ENCODE measurements around the gene SAMHD1.

DNA sequence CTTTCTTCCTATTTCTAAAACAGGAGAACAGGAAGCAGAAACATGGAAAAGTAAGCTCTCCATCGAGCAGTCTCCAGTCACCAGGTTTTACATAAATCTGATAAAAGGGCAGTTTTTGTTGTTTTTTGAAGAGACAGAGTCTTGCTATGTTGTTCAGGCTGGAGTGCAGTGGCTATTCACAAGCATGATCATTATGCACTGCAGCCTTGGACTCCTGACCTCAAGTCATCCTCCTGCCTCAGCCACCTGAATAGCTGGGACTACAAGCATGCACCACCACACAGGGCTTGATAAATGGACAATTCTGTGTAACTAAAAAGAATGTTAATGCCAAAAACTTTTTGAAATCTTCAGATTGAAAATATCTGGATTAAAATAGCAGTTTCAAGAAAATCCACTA lies 23.8 kb downstream of the SAMHD1 start:
- TF ChIP-seq EZH2 (IDR thresholded peaks at IDR 0.05; ENCODE audit: insufficient read depth, poor library complexity, severe bottlenecking), result no peak
- no peak for TF ChIP-seq EZH2phosphoT487 (IDR thresholded peaks at IDR 0.05; ENCODE audit: insufficient read depth, low read depth)

All from GM23248 (cell line).